H9 (cell line): ENCODE data around the gene SLC22A12. TPM values are rescaled to one million over a fixed set of nuclear protein-coding genes. Genes with fewer than 3 reads are reported as not detected.

Source experiments
- DNase-seq: peaks from one replicate; pipeline ENCODE4 v3.0.0-alpha.2; 2017
- H2AFZ ChIP-seq: one replicate; pipeline ENCODE4 v1.6.1; 2013; ENCODE audit warnings: mild to moderate bottlenecking, low read length, control low read depth, moderate library complexity
- H2AK5ac ChIP-seq: 2 replicates; pipeline ENCODE4 v1.6.1; 2013; ENCODE audit warnings: low read length, control low read depth, mixed read lengths; ENCODE audit not compliant: insufficient read length
- H2BK120ac ChIP-seq: one replicate; pipeline ENCODE4 v1.6.1; 2013; ENCODE audit warnings: low read depth, mild to moderate bottlenecking, low read length, control low read depth, inconsistent platforms; ENCODE audit not compliant: poor library complexity, severe bottlenecking
- H2BK12ac ChIP-seq: 2 replicates; pipeline ENCODE4 v1.6.1; 2013; ENCODE audit warnings: low read length, control low read depth, mixed read lengths, low read depth; ENCODE audit not compliant: insufficient read length
- H2BK15ac ChIP-seq: 2 replicates; pipeline ENCODE4 v1.6.1; 2013; ENCODE audit warnings: low read depth, low read length, control low read depth
- H2BK20ac ChIP-seq: one replicate; pipeline ENCODE4 v1.6.1; 2013; ENCODE audit warnings: low read depth, mild to moderate bottlenecking, low read length, control low read depth, inconsistent platforms; ENCODE audit not compliant: poor library complexity, severe bottlenecking
- H2BK5ac ChIP-seq: 2 replicates; pipeline ENCODE4 v1.6.1; 2013; ENCODE audit warnings: low read length, control low read depth, mixed read lengths; ENCODE audit not compliant: insufficient read length
- H3K14ac ChIP-seq: 2 replicates; pipeline ENCODE4 v1.6.1; 2013; ENCODE audit warnings: low read length, control low read depth; ENCODE audit not compliant: insufficient read depth
- H3K18ac ChIP-seq: 2 replicates; pipeline ENCODE4 v1.6.1; 2013; ENCODE audit warnings: low read depth, mild to moderate bottlenecking, mixed read lengths, low read length, control low read depth; ENCODE audit not compliant: insufficient read length
- H3K23ac ChIP-seq: 2 replicates; pipeline ENCODE4 v1.6.1; 2013; ENCODE audit warnings: low read length, control low read depth, mixed read lengths, low read depth; ENCODE audit not compliant: insufficient read length
- H3K23me2 ChIP-seq: 2 replicates; pipeline ENCODE4 v1.6.1; 2013; ENCODE audit warnings: low read depth, mild to moderate bottlenecking, mixed read lengths, low read length, control low read depth; ENCODE audit not compliant: insufficient read length, poor library complexity, severe bottlenecking
- H3K27ac ChIP-seq: 2 replicates; pipeline ENCODE4 v1.5.1; 2013; ENCODE audit warnings: low read length, control low read depth, mixed read lengths, low read depth; ENCODE audit not compliant: insufficient read length
- H3K27me3 ChIP-seq: 2 replicates; pipeline ENCODE4 v1.6.1; 2013; ENCODE audit warnings: low read length, control low read depth, inconsistent platforms; ENCODE audit not compliant: insufficient read depth
- H3K4ac ChIP-seq: 2 replicates; pipeline ENCODE4 v1.6.1; 2013; ENCODE audit warnings: low read depth, mild to moderate bottlenecking, control low read depth, inconsistent platforms, low read length, moderate library complexity
- H3K4me1 ChIP-seq: 2 replicates; pipeline ENCODE4 v1.6.1; 2013; ENCODE audit warnings: low read length, control low read depth, inconsistent platforms; ENCODE audit not compliant: insufficient read depth
- H3K4me2 ChIP-seq: 2 replicates; pipeline ENCODE4 v1.6.1; 2013; ENCODE audit warnings: low read length, control low read depth, mixed read lengths; ENCODE audit not compliant: insufficient read length, insufficient read depth
- H3K56ac ChIP-seq: 2 replicates; pipeline ENCODE4 v1.6.1; 2013; ENCODE audit warnings: low read depth, mild to moderate bottlenecking, mixed read lengths, low read length, control low read depth; ENCODE audit not compliant: insufficient read length
- H3K79me1 ChIP-seq: 2 replicates; pipeline ENCODE4 v1.6.1; 2013; ENCODE audit warnings: low read depth, mild to moderate bottlenecking, moderate library complexity, low read length, control low read depth, inconsistent platforms; ENCODE audit not compliant: insufficient read depth, poor library complexity, severe bottlenecking
- H3K79me2 ChIP-seq: 2 replicates; pipeline ENCODE4 v1.6.1; 2013; ENCODE audit warnings: low read length, control low read depth, inconsistent platforms; ENCODE audit not compliant: insufficient read depth
- H3K9ac ChIP-seq: 2 replicates; pipeline ENCODE4 v1.6.1; 2013; ENCODE audit warnings: low read length, control low read depth, mixed read lengths; ENCODE audit not compliant: insufficient read length; ENCODE audit errors: extremely low read depth
- H3K9me3 ChIP-seq: one replicate; pipeline ENCODE4 v1.6.1; 2013; ENCODE audit warnings: low read depth, low read length, inconsistent platforms; ENCODE audit not compliant: control insufficient read depth
- H3T11ph ChIP-seq: one replicate; pipeline ENCODE4 v1.6.1; 2013; ENCODE audit warnings: mild to moderate bottlenecking, low read length, control low read depth, inconsistent platforms
- H4K20me1 ChIP-seq: one replicate; pipeline ENCODE4 v1.6.1; 2013; ENCODE audit not compliant: control insufficient read depth, insufficient read length, insufficient read depth
- H4K5ac ChIP-seq: 2 replicates; pipeline ENCODE4 v1.6.1; 2013; ENCODE audit warnings: low read depth, mild to moderate bottlenecking, mixed read lengths, low read length, control low read depth; ENCODE audit not compliant: insufficient read length
- H4K8ac ChIP-seq: replicated peaks from 2 replicates; pipeline ENCODE4 v1.6.1; 2013; ENCODE audit warnings: low read length, control low read depth, mixed read lengths, low read depth; ENCODE audit not compliant: insufficient read length
- H4K91ac ChIP-seq: 2 replicates; pipeline ENCODE4 v1.6.1; 2013; ENCODE audit warnings: low read depth, mild to moderate bottlenecking, moderate library complexity, mixed read lengths, low read length, control low read depth; ENCODE audit not compliant: insufficient read length
- H3K27ac Mint-ChIP-seq, 3 experiments: 2 replicates in 2 of 3; 3 replicates in 1 of 3; pipeline ENCODE4 v1.8.0; 2020 to 2021; ENCODE audit warnings: mixed read lengths in 3 of 3, mild to moderate bottlenecking in 1 of 3, moderate library complexity in 1 of 3
- H3K27me3 Mint-ChIP-seq: 2 replicates; pipeline ENCODE4 v1.8.0; 2021; ENCODE audit warnings: low read depth, mild to moderate bottlenecking, moderate library complexity, mixed read lengths
- H3K36me3 Mint-ChIP-seq, 3 experiments: 2 replicates in 2 of 3; 3 replicates in 1 of 3; pipeline ENCODE4 v1.8.0; 2020 to 2021; ENCODE audit warnings: low read depth in 3 of 3, mixed read lengths in 3 of 3; ENCODE audit not compliant: insufficient read depth in 1 of 3
- H3K4me1 Mint-ChIP-seq, 2 experiments: 2 replicates each; pipeline ENCODE4 v1.8.0; 2020; ENCODE audit warnings: mixed read lengths in 2 of 2
- H3K4me3 Mint-ChIP-seq, 2 experiments: 2 replicates in 1 of 2; 3 replicates in 1 of 2; pipeline ENCODE4 v1.8.0; 2020 to 2021; ENCODE audit warnings: mild to moderate bottlenecking in 2 of 2, mixed read lengths in 2 of 2, moderate library complexity in 1 of 2
- H3K9me3 Mint-ChIP-seq, 2 experiments: 2 replicates in 1 of 2; 3 replicates in 1 of 2; pipeline ENCODE4 v1.8.0; 2020; ENCODE audit warnings: mild to moderate bottlenecking in 2 of 2, mixed read lengths in 2 of 2, moderate library complexity in 1 of 2
- CTCF ChIP-seq: fragments of 200-600 bp; sonication (generic); conservative IDR thresholded peaks from 3 replicates; pipeline ENCODE4 v1.8.0; 2021; ENCODE audit warnings: antibody characterized with exemption, mild to moderate bottlenecking
- WGBS: extraction: QIAGEN DNeasy Blood & Tissue Kit; methylation state at CpG from one replicate; pipeline ENCODE4 v1.1.7; 2013; ENCODE audit warnings: missing lambda C conversion rate, low lambda C conversion rate, mixed read lengths; ENCODE audit not compliant: insufficient read length; ENCODE audit errors: extremely low coverage; 5-methylcytosine and 5-hydroxymethylcytosine counted together
- total RNA-seq: library from RNA; stranded (reverse); gene quantifications from 2 replicates; pipeline ENCODE4 v1.2.1, GENCODE V29; 2021

SLC22A12 gene
- total RNA-seq, 1 experiment from 2014 or later: not detected

- no peak overlapping the region for H3K23ac ChIP-seq
- Mint-ChIP-seq H3K27ac (no peak overlapping the region), H3K27me3 (peaks cover 16% of the 10 kb centered on the region), H3K4me1 (peaks cover 0 to 27% of the 10 kb centered on the region in 2 experiments), H3K9me3 (no peaks in the 10 kb centered on the region), H3K4me3 (no peak overlapping the region; a peak in 1 of 5 replicates), H3K36me3 (no peaks in the 10 kb centered on the region)
- no peak overlapping the region for H2BK5ac ChIP-seq
- DNase-seq: no peak
- H2BK20ac ChIP-seq: no peak overlapping the region
- no peaks in the 10 kb centered on the region for H3K4me1 ChIP-seq
- H3K4me2 ChIP-seq: no peak overlapping the region
- H3T11ph ChIP-seq: no peak overlapping the region
- no peaks in the 10 kb centered on the region for H4K20me1 ChIP-seq
- no peak overlapping the region; the same call in 1 of the 2 replicates for H3K14ac ChIP-seq
- no peaks in the 10 kb centered on the region for H3K79me2 ChIP-seq
- no peak overlapping the region for H2BK120ac ChIP-seq
- H2BK12ac ChIP-seq: no peak overlapping the region
- WGBS: no CpG with 5 or more reads among the region's 3 CpGs
- TF ChIP-seq CTCF: no peak
- no peak overlapping the region for H3K4ac ChIP-seq
- no peaks in the 10 kb centered on the region for H3K79me1 ChIP-seq
- H3K23me2 ChIP-seq: no peaks in the 10 kb centered on the region
- no peak overlapping the region for H2AFZ ChIP-seq
- H4K8ac ChIP-seq: no peak overlapping the region
- no peak overlapping the region for H2BK15ac ChIP-seq
- H3K9me3 ChIP-seq: no peaks in the 10 kb centered on the region
- no peaks in the 10 kb centered on the region; the same call in 1 of the 2 replicates for H3K27me3 ChIP-seq
- H4K91ac ChIP-seq: no peak overlapping the region
- H3K18ac ChIP-seq: no peak overlapping the region
- no peak overlapping the region for H4K5ac ChIP-seq
- no peak overlapping the region for H3K56ac ChIP-seq
- H3K9ac ChIP-seq: no peak overlapping the region
- H2AK5ac ChIP-seq: no peak overlapping the region
- H3K27ac ChIP-seq: no peak overlapping the region
Observed at GRCh38 chr11:64610596-64610995, 19.6 kb downstream of the SLC22A12 start.
